ENCODE data around the gene TNRC18. TPM values are rescaled to one million over a fixed set of nuclear protein-coding genes. Genes with fewer than 3 reads are reported as not detected.

Gene TNRC18
- total RNA-seq, 1 donor from 2014 or later = 91.8 TPM

GRCh38 chr7:5406957-5407945 lies 16.4 kb downstream of the TNRC18 start:
- H3K4me1 Mint-ChIP-seq (ENCODE audit: unreplicated experiment) = peaks cover 23% of the 10 kb centered on the region
- H3K27ac Mint-ChIP-seq (ENCODE audit: unreplicated experiment) = peak overlapping the region; percentile 4
- DNase-seq (ENCODE audit: low spot score) = no peak
- H3K9me3 Mint-ChIP-seq (ENCODE audit: unreplicated experiment) = no peaks in the 10 kb centered on the region
- H3K27me3 Mint-ChIP-seq (ENCODE audit: unreplicated experiment) = peaks cover 6% of the 10 kb centered on the region
- H3K36me3 Mint-ChIP-seq (ENCODE audit: low read depth, unreplicated experiment) = peaks cover 24% of the 10 kb centered on the region
- H3K4me3 Mint-ChIP-seq (ENCODE audit: unreplicated experiment) = peak overlapping the region; percentile 21
- TF ChIP-seq, protein P1, sequence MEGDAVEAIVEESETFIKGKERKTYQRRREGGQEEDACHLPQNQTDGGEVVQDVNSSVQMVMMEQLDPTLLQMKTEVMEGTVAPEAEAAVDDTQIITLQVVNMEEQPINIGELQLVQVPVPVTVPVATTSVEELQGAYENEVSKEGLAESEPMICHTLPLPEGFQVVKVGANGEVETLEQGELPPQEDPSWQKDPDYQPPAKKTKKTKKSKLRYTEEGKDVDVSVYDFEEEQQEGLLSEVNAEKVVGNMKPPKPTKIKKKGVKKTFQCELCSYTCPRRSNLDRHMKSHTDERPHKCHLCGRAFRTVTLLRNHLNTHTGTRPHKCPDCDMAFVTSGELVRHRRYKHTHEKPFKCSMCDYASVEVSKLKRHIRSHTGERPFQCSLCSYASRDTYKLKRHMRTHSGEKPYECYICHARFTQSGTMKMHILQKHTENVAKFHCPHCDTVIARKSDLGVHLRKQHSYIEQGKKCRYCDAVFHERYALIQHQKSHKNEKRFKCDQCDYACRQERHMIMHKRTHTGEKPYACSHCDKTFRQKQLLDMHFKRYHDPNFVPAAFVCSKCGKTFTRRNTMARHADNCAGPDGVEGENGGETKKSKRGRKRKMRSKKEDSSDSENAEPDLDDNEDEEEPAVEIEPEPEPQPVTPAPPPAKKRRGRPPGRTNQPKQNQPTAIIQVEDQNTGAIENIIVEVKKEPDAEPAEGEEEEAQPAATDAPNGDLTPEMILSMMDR (IDR thresholded peaks at IDR 0.05; ENCODE audit: unreplicated experiment) = no peak

DNA sequence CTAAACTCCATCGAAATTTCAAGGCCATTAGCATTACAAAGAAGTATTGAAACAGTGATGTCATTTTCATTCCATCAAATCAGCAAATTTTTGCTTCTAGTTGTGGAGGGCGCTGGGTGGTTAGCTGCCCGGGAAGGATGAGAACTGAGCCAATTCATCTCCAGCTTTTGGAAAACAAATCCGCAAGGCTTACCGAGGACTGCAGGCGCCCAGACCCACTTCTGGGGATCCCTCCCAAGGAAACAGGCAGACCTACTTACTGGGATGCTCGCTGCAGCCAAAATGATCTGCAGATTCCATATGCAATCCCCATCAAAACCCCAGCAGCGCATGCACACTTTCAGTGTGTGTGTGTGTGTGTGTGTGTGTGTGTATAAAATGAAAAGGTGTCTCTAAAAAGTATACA lies 19.2 kb downstream of the TNRC18 start:
- Mint-ChIP-seq H3K4me3 (ENCODE audit: unreplicated experiment) (no peak overlapping the region), H3K9me3 (ENCODE audit: unreplicated experiment) (no peaks in the 10 kb centered on the region), H3K4me1 (ENCODE audit: unreplicated experiment) (peaks cover 17% of the 10 kb centered on the region), H3K36me3 (ENCODE audit: low read depth, unreplicated experiment) (peaks cover 13% of the 10 kb centered on the region), H3K27me3 (ENCODE audit: unreplicated experiment) (peaks cover 9% of the 10 kb centered on the region), H3K27ac (ENCODE audit: unreplicated experiment) (no peak overlapping the region)
- TF ChIP-seq, protein P1 (IDR thresholded peaks at IDR 0.05; ENCODE audit: unreplicated experiment) = no peak
- no peak for DNase-seq (ENCODE audit: low spot score)

DNA sequence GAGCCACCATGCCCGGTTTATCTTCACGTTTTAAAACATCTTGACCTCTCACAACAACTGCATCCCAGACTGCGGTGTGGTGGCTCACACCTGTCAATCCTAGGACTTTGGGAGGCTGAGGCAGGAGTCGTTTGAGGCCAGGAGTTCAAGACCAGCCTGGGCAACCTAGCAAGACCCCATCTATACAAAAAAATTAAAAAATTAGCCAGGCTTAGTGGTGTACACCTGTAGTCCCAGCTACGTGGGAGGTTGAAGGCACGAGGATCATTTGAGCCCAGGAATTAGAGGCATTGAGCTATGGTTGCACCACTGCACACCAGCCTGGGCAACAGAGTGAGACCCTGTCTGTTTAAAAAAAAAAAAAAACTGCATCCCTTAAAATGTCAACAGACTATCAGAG lies 20.2 kb downstream of the TNRC18 start:
- Mint-ChIP-seq H3K4me1 (ENCODE audit: unreplicated experiment) (peaks cover 11% of the 10 kb centered on the region), H3K27ac (ENCODE audit: unreplicated experiment) (no peak overlapping the region), H3K4me3 (ENCODE audit: unreplicated experiment) (no peak overlapping the region), H3K9me3 (ENCODE audit: unreplicated experiment) (no peaks in the 10 kb centered on the region), H3K36me3 (ENCODE audit: low read depth, unreplicated experiment) (peaks cover 8% of the 10 kb centered on the region), H3K27me3 (ENCODE audit: unreplicated experiment) (peaks cover 6% of the 10 kb centered on the region)
- TF ChIP-seq, protein P1 (IDR thresholded peaks at IDR 0.05; ENCODE audit: unreplicated experiment) = no peak
- DNase-seq (ENCODE audit: low spot score) = no peak

GRCh38 chr7:5397736-5398135 lies 25.9 kb downstream of the TNRC18 start:
- Mint-ChIP-seq H3K9me3 (ENCODE audit: unreplicated experiment) (no peaks in the 10 kb centered on the region), H3K4me1 (ENCODE audit: unreplicated experiment) (peaks cover 5% of the 10 kb centered on the region), H3K4me3 (ENCODE audit: unreplicated experiment) (no peak overlapping the region), H3K27ac (ENCODE audit: unreplicated experiment) (peak overlapping the region; percentile 70), H3K27me3 (ENCODE audit: unreplicated experiment) (peaks cover 15% of the 10 kb centered on the region), H3K36me3 (ENCODE audit: low read depth, unreplicated experiment) (peaks cover 24% of the 10 kb centered on the region)
- DNase-seq (ENCODE audit: low spot score) = no peak
- TF ChIP-seq, protein P1 (IDR thresholded peaks at IDR 0.05; ENCODE audit: unreplicated experiment) = no peak
